Activated CD4-positive, alpha-beta T cell treated with anti-CD3 and anti-CD28 coated beads, Interleukin-2, Interleukin-6, amounts not matched to agents 100 ng/mL and 50 ng/mL, durations not matched to agents 16 hours and 8 hours (primary cell): ENCODE results near the gene MAML3.

Experiments used
- DNase-seq: peaks from one replicate; pipeline ENCODE4 v3.0.0-alpha.2; 2020

MAML3 gene

DNA sequence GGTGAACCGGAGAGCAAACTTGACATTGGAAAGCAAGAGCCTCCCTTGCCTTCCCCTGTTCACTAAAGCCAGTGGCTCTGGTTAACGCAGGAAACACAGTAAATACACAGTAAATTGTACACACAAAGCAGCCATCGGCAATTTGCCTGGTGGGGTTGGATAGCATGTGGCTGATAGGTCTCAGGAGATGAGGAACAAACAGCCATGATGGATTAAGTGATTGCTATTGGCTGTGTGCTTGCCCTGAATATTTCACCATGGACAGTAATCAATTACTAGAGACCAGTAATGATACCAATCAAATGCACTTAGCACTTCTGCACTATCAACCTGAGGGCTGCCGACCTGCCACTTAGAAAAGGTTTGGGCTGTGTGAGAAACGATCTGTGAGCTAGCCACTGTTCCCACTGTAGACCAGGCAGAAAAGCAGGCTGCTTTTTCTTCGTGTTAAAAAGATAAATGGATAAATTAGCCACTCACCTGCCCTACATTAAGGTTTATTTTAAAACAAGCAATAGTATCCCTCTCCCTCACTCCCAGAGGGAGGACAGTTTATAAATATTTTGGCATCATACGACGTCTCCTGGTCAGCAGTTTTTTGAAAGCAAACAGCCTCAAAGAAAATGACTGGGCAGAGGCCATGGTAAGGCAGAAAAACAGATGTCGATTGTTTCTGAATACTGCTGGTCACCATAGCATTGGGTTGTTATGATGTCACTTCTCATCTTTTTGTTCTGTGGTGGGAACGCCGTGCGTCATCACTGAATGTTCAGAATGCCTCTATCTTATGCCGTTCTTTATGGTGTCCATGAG lies 167.1 kb downstream of the MAML3 start:
- DNase-seq: no peak

DNA sequence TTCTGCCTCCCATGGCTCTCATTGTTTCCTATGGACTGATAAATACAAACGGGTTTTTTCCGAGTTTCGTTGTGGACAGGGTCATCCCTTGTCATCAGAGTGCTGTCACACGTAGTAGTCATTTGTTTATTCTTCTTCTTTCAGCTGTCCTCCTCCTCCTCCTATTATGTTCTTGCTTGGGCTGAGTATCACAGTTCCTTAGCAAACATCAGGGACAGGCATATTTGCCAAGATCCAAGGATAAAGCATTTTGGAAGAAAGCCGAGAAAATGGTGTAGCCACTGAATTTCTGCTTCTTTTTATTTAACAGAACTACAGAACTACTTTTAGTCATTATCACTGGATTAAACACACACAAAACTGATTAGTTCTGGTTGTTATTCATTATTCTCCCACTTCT lies 167.9 kb downstream of the MAML3 start:
- DNase-seq: no peak

DNA sequence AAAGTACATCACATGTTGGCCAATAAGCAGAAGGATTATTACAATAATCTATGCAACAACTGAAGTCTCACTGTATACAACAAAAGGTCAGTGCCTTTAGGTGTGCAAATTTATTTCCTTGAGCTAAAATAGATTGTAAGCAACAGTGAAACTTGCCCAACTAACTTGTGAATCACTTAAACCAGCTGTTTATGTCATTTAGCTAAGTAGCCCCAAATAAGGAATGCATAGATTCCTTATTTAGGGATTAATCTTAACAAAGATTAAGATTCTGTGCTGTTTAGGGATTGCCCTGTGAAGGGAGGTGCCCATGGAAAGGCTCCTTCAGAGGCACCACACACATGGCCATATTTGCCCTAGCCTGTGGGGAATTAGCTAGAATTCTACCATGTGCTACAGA lies 168.6 kb downstream of the MAML3 start:
- no peak for DNase-seq

DNA sequence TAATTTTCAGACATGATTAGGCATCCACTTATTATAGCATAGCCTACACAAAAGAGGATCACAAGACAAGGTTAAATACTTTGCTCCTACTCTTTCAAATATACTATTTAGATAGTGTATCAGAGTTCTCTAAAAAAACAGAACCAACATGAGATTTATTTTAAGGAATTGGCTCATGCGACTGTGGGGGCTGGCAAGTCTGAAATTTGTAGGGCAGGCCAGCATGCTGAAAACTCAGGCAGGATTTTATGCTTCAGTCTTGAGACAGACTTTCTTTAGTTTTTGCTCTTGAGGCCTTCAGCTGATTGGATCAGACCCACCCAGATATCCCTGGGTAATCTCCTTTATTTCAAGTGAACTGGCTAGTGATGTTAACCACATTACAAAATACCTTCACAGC lies 169.5 kb downstream of the MAML3 start:
- DNase-seq: no peak

DNA sequence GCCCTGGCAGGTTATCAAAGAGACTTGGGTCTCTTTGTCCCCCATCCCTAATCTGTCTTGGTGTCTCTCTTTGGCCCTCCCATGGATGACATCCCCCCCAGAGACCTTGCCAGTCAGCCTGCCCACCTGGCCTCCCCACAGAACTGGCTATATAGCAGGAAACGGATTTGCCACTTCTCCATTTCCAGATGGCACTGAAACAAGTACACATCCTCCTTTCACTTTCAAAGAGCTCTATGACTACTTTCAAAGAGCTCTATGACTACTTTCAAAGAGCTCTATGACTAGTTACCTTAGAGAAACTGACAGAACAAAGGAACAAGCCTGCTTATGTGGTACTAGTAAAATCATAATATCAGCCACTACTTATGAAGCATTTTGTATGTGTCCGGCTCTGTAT lies 175.3 kb downstream of the MAML3 start:
- peak; percentile 63 for DNase-seq

DNA sequence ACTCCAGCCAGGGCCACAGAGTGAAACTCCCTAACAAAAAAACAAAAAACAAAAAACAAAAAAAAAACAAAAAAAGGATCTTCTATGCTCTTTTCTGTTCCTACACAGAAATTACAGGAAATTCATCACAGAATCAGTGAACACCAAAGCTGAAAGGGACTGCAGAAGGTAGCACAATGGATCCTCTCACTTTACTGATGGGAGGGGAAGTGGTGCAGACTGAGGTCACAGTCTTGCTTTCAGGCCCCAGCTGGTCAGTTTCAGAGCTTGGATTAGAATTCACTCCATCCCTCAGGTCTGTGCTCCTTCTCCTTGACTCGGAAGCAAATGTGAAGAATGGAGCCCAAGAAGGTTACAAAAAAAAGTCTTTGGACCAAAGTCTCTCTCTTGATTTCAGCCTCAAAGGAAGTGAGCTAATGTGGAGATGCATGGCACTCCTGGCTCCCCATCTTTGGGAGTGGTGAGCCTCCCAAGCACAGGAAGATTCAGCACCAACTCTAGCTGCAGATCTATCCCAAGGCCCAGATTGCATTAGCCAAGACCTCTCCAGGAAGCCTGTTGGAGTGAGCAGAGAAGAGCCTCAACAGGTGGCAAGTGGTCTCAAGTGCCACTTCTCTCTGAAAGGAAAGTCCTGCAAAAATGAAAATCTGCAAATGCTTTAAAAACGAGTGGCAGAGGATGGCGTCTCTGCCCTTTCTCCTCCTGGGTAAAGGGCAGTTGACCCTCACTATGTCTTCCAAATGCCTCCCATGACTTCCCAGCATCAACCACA lies 176.0 kb downstream of the MAML3 start:
- no peak for DNase-seq

DNA sequence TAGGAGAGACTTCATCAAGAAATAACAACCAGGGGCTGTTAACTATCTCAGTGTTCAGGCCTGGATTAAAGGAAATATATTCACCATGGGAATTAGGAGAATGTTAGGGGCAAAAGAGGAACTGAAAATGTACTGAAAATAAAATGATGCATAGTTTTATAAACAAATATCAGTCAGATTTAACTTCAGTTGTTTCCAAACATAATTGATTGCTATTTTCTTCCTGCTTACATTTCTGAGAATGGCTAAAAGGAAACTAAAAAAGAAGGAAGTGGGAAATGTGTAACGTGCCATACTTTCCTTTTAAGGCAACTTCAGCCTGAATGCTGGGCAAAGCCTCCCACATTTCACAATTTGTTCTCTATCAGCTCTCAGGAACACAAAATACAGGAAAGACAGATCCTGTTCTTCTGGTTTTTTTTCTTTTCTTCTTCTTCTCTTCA lies 178.1 kb downstream of the MAML3 start:
- DNase-seq: no peak

DNA sequence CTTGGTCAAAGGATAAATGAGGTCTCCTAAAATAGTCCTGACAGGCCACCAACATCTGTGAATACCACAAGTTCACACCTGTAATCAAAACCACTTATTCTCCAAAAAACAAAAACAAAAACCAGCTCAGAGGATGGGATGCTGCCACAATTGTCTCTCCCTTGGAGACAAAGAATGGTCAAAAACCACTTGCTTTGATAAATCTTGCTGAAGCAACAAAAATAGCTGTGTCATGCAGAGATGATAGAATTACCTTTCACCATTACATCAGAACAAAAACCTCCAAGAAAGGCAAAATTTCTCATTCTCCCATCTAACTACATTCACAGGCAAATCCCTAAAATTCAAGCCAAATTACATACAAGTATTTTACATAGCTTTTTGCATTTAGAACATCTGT lies 180.4 kb downstream of the MAML3 start:
- no peak for DNase-seq

DNA sequence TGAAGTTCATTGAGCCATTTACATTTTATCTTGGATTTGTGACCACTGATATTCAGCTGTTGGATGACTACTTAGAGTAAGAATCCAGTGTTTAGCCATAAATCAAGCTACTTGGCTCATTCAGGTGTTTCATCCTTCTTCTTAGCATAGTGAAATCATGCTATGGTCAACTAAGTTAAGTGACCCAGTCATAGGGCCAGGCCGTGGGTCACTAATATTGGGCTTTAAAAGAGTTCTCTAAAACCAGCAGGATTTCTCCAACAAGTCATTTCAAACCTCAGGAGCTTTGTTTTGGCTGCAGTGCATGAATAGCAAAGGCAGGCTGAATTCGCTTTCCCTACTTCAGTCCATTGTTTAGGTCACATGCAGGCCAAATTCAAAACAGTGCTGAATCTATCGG lies 181.0 kb downstream of the MAML3 start:
- DNase-seq: no peak

DNA sequence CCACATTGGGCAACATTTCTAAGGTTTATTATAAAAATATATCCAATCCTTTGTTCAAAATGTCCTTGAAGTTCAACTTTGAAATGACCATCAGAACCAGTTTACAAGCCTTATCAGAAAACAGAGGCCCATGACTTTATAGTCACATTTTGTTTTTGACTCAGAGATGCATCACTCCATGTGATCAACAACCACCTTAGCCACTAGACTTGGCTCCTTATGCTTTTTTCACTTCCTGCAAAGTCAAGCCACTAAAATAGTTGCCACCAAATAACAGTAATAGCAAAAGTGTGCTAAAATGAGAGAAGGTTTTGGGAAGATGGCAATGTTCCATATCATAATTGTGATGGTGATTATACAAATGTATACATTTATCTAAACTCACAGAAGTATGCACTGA lies 181.7 kb downstream of the MAML3 start:
- DNase-seq: peak; percentile 41

DNA sequence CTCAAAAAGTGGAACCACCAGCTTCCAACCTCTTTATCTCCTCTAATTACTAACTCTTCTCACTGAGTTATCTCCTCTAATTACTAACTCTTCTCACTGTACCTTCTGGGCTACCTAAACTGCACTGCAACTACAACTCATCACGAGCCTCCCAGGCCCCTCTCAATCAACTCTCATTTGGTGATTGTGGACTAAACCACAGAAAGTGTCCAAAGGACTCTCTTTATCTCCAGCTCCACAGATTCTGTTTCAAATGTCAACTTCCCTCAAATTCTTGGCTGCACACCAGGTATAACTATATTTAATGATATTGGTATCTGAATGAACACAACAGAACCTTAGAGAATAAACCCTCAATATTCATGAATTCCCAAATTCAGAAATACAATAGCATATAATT lies 182.9 kb downstream of the MAML3 start:
- no peak for DNase-seq

DNA sequence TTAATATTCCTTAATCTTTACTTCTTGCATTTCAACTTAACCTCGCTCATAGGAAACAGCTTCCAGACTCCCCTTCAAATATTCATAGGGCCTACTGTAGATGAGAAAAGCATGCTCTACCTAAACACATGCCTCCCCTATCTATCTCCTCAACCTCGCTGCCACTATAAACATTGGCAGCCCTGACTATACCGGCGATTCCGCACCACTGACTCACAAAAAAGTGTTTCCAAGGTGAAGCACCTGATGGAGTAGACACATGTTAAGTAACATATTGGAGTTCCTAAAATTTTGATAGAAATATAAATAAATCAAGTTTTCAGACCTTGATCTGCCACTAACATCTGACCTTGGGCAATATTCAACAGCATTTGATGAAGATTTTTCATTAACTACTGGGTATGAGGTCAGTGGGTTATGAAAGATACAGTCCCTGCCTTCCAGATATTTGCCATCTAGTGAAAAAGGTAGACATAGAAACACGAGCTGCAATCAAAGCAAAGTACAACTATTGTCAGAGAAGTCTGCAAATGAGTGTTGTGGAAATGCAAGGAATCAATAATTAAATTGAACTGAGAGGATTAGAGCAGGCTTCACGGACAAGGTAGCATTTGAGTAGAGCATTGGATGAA lies 184.2 kb downstream of the MAML3 start:
- no peak for DNase-seq

DNA sequence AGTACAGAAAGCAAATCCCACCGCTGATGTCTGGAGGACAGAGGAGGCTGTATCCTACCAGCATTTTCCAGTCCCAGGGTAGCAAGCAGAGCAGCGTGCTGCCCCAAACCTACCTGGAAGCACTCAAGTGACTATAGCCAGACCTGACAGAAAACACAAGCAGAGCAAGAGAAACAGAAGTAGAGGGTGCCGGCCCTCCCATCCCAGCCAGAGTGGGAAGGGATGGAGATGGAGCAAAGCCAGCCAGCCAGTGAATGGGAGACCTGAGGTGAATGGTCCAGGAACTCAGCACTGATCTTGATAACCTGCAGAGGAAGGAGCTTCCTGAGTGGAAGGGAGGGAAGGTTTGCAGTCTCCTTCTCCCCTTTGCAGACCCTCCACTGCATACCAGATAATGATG lies 185.2 kb downstream of the MAML3 start:
- DNase-seq: no peak

DNA sequence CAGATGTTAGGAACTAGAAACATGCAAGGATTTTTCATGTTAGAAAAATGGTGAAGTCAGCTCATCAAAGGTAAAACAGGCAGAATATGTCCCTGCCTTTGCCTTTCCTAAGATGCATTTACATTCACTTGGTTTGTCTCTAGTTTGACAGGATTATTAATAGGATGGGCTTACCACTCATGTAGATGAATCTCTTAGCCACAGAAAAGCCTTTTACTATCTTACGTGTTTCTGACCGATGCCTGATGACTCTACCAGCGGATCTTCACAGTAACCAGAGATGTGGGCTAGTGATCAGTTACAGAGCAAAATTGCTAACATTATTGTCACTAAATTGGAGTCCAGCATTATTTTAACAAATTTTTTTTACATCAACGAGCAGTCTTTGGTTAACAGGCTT lies 187.6 kb downstream of the MAML3 start:
- DNase-seq: no peak

DNA sequence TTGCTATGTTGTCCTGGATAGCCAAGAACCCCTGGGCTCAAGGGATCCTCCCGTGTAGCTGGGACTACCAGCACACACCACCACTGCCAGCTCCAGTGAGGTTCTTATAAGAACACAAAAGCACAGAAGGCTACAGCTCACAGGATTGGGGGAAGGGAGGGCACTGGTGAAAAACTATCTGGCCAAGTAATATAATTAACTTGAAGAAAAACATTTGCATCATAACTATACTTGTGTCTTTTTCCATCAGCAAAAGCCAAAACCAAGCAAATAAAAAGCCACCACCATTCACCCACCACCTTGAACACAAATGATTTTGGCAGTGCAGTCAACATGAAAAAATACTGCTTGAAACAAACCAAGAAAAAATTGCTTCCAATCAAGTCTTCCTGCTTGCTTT lies 188.2 kb downstream of the MAML3 start:
- DNase-seq: no peak

DNA sequence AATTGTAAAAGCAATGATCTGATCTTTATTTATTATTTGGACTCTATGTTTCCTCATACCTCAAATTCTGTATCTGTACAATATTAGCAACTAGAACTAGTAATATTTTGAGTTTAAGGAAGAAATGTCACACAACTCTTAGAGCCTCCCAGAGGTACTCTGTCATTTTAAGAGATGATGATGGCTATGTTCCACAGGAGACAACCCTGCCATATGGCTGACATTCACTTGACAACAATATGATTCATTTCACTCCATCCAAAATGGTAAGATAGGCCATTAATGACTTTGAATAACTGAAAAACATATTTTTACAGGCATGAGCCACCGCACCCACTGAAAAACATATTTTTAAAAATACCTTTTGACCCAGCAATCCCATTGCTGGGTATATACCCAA lies 190.3 kb downstream of the MAML3 start:
- DNase-seq: no peak

DNA sequence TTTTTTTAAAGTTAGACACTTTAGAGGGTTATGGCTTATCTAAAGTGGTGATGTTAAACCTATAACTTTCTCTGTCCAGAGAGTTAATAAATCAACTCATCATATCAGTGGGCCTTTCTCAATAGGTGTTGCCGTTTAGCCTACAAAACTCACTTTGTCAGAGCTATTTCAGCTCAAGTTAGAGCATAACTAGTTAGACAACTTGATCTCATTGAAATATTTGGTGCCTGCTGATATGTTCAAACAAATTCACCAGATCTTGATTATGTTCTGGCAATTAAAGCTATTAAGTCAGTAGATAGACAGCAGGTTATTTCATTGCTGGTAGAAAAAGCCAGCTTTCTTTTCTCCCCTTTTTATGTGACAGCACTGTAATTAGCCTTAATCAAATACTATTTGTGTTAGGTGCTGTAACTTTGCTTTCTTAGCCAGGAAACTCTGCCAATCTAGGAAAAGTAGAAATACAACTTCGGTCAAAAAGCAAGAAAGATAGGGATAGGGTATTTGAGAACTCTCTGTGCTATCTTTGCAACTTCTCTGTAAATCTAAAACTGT lies 191.8 kb downstream of the MAML3 start:
- no peak for DNase-seq

DNA sequence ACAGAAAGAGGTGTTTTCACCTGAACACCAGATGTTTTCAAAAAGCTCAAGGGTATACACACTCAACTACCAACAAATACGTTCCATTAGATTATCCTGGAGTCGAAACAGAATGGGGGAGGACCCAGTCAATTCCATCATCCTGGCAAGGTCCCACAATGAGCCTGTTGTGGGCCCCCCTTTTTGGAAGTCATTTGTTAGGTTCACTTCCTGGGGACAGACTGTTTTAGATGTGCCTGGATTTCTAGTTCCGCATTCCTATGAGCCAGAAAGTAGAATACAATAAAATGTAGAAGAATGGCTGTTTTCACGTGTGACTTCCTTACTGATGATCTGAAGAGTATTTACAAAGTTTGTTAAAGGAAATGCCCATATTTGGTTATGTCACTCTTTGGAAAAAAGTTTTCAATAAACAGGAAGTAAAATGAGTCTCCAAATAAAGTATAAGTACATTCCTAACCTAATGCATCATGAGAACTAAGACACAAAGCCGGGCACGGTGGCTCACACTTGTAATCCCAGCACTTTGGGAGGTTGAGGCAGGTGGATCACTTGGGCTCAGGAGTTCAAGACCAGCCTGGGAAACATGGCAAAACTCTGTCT lies 192.5 kb downstream of the MAML3 start:
- no peak for DNase-seq

DNA sequence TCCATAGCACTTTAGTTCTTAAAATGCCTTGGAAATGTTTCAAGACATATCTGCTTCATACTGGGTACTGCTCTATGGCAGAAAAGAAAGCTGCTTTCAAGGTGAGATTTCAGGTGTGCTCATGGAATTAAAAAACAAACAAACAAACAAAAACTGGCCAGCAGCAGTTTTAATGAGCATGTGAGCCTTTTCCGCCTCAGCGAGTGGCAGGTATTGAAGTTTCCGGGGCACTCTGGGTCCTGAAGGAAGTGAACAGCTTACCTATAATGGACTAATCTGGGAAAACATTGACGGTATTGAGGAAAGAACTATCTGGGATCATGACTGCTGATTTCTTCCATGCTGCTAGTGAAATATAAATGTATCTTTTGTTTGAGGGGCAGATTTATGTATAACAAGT lies 194.6 kb downstream of the MAML3 start:
- no peak for DNase-seq

DNA sequence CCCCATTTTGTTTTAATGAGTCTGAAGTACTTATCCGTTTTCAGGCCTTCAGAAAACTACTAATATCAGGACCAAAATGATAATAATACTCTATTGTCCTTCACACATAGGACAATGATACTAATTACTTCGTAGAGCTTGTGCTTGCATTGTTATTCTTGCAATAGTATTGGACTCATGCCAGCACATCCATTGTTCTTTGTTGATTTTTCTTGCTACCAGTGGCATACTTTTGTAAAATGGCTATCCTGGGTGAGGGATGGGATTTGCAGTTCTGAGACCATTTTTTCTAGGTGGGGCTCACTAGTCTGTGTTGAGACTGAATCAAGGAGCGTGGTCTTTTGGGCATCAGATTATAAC lies 195.3 kb downstream of the MAML3 start:
- DNase-seq: no peak

DNA sequence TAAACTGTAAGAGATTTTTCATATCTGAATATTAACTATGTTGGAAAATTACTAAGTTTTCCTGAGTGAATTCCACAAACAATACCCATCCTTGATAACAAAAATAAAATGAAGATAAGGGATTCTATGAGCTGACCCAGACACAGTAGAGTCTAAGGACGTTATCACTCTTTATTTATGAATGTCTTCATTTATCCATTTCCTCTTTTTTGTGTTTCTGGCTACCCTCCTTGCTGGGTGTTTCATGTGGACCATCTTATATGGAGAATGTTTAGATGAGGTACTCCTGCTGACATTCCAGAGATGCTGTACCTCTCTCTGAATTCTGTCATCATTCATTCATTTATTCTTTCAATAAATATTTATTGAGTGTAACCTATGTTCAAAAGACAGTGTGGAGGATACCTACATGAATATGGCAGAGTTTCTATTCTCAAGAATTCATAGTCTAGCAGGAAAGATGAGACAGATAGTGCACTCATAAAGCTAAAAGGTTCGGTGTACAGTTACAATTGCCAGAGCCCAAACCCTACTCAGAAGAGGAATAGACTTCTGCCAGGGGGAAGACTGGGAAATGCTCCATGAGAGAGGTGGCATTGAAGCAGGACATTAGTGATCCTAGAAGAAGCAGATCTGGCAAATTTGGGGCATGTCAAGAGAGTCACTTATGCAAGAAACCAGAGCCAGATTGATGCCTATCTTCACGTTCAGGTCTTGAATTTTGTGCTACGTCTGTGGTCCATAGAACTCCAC lies 195.8 kb downstream of the MAML3 start:
- DNase-seq: no peak

DNA sequence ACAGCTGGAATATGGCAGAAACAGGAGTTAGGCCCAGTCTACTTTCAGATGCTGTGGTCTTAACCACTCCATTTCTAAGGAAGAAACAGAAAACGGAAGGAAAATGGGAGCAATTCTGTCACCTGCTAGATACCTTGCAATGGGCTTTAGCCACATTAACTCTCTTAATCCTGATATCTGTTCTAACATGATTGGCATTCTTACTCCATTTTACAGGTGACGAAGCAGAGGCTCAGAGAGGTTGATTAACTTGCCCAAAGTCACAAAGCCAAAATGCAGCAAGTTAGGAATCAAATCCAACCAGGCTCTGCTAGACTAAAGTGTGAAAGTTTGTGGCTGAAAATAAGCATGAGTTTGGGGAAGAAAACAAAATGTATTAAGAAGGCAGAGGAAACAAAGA lies 196.9 kb downstream of the MAML3 start:
- no peak for DNase-seq
